Hypothalamus (tissue), 51 donors: ENCODE results near the gene AHCY.
"Not testable (repeated sequence)": the region's sequence is repeated elsewhere in the genome, so short reads cannot be mapped to it uniquely, and the experiment has no call there.

ENCODE experiments used
- DNase-seq, 51 donors: peaks; one replicate each; lab custom pipeline; 2025; lab: John Stamatoyannopoulos, UW

The AHCY gene

GRCh38 chr20:34263468-34263867 is 39.7 kb downstream of the AHCY start:
- DNase-seq, result not testable (repeated sequence)

DNA sequence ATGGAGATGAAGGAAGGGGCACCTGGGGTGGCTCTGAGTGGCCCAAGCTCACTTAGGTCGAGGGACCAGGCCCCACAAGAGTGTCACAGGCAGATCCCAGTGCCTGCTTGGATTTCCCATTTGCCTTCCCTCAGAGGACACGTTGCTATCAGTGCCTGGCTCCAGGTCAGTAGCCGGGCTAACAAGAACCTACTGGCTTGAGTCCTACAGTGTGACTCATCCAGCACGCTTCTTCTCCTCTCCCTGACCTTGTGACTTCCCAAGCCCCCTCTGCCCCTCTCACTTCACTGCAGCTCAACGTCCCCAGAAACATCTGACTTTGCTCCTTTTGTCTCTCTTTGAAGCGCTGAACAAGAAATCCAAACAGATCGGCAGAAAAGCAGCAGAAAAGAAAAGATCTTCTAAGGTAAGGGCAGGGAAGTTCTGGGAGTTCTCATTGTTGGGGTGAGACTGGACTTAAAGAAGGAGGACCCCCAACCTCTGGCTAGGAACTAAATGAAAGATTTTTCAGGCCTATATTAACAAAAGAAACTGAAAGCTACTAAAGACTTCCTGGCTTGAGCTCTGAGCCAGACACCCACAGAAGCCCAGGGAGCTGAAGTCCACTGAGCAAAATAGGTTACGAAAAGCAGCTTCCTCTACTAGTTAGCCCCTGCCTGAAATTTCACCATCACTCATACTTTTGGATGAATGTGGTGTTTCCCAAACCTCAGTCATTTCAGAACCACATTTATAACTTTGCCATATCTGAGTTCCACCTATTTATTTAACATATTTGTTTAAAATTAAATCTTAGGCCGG is 40.5 kb downstream of the AHCY start:
- DNase-seq, result peak in 3 of 51 donors; percentile 3 to 23 (median 5)

DNA sequence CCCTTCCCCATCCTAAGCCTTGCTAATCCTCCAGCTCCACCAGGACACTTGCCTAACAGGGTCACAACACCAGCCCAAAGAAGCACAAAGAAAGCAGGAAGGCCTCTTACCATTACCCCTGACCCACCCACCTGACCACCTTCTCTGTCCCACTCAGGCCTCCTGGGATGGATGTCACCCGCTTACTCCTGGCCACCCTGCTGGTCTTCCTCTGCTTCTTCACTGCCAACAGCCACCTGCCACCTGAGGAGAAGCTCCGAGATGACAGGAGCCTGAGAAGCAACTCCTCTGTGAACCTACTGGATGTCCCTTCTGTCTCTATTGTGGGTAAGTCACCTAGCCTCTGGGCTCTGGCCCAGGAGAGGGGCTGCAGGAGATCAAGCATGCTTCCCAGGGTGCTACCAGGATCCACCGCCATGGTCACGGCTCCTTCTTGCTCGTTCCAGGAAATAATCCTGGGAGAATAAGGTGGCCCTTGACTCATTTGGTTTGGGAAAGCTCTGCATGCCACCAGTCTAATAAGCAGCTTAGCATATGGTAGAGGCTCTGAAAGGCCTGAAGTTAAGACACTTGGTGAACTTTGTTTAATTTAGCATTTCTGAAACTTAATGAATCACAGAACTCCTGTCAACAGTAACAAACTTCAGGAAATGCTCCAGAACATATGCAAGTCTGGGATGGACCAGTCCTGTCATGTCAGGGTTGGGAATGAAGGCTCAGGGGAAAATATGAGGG is 42.8 kb downstream of the AHCY start:
- DNase-seq, result no peak

DNA sequence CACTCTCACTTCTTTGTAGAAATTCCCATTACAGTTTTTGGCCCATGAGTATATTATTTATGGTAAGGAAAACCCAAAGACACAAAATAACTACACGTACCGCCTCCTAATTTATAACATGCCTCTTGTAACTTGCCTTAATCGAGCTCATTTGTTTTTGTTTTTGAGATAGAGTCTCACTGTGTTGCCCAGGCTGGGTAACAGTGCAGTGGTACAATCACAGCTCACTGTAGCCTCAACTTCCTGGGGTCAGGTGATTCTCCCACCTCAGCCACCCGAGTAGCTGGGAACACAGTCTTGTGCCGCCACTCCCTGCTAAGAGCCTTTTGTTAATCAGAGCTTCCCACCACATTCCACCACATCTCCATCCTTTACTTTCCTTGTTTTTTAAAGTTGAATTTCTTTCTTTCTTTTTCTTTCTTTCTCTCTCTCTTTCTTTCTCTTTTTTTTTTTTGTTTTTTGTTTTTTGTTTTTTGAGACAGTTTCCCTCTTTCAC is 46.5 kb downstream of the AHCY start:
- no peak for DNase-seq

DNA sequence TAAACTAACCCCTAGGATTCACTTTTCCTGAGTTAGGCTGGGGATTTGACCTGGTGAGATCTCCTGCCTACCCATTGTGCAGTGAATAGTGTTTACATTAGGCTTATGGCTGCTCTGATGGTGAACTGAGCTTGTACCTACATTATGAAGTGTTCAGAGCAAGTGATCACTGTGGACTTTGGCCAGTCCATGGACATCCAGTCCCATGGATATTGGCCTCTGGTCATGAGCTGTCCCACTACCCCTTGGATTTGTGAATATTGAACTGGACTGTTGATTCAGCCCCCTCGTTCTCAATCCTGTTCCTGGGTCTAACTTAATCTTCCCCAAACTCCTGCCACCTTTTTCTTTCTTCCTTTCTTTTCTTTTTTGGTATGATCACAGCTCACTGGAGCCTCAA is 48.2 kb downstream of the AHCY start:
- DNase-seq, result no peak

DNA sequence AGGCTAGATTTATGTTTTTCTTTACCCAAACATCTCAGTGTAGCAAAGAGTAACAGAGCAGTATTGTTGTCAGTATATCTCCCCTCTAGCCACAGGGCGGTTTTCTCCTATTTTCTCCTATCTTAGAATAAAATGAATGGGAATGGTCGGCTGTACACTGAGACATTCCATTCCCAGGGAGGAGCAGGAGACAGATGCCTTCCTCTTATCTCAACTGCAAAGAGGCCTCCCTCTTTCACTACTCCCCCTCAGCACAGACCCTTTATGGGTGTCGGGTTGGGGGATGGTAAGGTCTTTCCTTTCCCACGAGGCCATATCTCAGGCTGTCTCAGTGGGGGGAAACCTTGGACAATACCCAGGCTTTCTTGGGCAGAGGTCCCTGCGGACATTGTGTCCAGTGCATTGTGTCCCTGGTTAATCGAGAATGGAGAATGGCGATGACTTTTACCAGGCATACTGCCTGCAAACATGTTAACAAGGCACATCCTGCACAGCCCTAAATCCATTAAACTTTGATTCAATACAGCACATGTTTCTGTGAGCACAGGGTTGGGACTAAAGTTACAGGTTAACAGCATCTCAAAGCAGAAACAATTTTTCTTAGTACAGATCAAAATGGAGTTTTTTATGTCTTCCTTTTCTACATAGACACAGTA is 50.6 kb downstream of the AHCY start:
- DNase-seq, result not testable (repeated sequence)

- no peak for DNase-seq
Measured at GRCh38 chr20:34251619-34252018, 51.5 kb downstream of the AHCY start.

DNA sequence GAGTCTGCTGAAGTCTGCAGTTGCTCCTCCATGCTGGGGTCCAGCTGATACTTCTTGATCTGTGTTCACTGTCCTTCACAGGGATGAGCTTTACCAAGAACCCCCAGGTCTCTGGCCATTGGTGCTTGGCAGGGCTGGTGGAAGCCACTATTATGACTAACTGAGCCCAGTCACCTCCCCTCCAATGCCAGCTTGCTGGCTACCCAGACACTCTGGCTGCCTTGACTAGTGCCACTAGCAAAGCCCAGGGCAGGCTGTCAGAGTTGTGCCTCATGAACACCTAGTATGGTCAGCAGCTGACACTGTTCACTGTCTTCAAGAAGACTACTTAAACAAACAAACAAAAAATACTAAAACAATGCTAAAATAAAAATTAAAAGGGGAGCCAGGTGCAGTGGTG is 53.1 kb downstream of the AHCY start:
- no peak for DNase-seq

- DNase-seq, result no peak
Measured at GRCh38 chr20:34249291-34249690, 53.9 kb downstream of the AHCY start.

DNA sequence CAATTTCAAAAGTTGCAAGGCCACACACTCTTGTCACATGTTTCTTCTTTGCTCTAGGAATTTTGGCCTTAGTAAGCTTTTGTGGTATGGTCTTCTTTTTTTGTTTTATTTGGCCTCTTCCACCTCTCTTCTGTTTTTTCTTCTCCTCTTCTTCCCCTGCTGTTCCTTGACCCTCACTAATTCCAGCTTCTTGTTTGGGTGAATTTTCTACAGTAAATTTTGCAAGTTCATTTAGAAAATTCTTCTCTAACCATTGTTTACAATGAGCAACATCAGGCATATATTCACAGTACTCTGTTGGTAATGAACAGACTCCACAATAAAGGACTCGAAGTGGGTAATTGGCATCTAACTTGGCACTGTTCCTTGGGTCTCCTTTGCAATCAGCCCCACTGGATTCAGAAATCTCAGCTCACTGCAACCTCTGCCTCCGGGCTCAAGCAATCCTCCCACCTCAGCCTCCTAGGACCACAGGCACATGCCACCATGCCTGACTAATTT is 57.0 kb downstream of the AHCY start:
- no peak for DNase-seq

DNA sequence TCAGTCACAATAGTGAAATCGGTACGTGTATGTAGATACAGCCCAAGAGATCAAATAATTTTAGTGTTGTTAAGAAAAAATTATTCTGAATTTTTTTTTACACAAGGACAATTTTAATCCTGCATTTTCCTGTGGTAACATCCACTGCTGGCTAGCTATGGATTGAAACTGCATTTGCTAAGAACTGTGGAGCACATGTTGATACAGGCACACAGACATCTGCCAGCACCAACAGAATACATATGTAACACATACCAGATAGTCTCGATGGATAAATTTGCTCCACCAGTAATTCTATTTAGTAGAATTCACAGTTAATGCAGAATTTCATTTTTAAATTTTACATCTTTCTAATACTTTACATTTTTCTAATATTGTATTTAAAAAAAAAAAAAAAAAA is 59.8 kb downstream of the AHCY start:
- DNase-seq, result no peak

DNA sequence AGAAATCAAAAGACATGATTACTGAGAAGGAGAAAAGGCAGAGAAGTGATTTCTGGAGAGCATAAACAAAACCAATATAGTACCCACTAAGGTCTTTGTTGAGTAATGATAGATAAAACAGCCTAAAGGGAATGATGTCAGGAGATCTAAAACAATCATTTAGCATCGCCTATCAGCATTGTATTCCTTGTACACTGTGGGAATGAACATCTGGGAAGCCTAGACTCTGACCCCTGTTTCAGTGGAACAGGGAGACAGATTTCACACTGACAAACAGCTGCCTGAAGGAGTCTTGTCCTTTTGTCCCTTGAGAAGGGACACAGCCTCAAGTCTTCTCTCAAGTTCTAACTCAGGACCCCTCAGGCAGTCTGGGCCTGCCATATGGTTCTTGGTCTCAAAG is 60.3 kb downstream of the AHCY start:
- no peak for DNase-seq

DNA sequence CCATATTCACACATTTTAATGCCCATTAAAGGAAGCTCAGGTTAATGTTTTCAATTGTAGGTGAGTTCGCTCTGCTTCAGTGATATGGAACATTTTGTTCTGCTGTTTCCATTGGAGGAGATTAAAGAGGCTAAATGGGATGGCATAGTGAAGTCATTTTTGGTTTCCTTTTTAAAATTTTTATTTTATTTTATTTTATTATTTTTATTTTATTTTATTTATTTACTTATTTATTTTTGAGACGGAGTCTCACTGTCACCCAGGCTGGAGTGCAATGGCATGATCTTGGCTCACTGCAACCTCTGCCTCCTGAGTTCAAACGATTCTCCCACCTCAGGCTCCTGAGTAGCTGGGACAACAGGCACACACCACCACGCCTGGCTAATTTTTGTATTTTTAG is 61.1 kb downstream of the AHCY start:
- not testable (repeated sequence) for DNase-seq

DNA sequence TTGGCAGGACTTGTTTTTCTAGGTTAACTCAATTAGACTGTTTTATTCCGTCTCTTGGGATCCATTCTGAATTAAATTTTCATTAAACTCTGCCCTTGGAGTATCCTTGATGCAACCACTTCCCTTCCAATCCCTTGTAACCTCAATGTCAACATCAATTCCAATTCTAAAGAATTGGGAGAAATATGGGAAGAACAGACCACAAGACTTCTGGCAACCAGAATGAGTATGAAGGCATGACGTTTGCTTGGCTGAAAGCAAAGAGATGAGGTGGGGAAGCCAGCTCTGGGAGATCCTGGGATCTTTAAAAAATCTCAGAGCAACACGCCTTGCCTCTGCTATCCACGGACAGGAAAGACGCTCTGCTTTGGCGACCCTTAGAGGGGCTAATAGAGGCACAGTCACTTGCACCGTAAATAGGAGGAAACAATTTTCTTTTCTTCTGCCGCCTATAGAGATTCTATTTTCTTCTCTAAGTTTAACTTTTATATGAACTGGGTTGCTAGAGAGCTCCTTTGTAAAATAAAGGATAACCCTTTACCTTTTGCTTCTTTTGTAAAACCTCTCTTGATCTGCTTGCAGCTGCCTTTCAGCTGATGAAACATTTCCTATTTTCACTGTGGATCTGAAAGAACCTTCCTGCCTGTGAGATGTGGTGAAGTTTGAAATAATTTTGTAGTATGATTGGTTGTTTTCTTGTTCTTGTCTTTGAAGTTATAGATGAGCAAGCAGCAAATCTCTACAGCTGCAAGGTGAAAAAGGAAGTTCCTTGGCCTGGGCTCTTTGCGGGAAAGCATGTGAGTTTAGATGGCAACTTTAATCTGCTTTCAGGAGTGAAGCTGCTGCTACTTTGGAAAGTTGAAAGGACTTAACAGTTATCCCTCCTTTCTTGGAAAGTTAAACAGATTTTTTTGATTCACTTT is 62.2 kb downstream of the AHCY start, which contains the start of gene ASIP:
TSS of gene ASIP (plus strand) at position 731 of the 923 bp plus-strand sequence. CDS start 18,952 bp downstream, outside the sequence.
- no peak for DNase-seq

- DNase-seq, result no peak
Measured at GRCh38 chr20:34240121-34240520, 63.0 kb downstream of the AHCY start.

DNA sequence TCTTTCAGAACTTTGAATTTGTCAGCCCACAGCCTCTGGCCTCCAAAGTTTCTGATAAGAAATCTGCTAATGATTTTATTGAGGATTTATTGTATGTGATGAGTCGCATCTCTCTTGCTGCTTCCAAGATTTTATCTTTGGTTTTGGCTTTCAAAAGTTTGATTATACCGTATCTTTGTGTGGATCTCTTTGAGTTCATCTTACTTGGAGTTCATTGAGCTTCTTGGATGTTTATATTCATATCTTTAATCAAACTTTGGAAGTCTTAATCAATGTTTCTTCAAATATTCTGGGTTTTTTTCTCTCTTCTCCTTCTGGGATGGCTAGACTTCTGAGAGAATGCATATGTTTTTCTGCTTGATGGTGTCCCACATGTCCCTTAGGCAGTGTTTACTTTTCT is 65.2 kb downstream of the AHCY start:
- DNase-seq, result no peak

DNA sequence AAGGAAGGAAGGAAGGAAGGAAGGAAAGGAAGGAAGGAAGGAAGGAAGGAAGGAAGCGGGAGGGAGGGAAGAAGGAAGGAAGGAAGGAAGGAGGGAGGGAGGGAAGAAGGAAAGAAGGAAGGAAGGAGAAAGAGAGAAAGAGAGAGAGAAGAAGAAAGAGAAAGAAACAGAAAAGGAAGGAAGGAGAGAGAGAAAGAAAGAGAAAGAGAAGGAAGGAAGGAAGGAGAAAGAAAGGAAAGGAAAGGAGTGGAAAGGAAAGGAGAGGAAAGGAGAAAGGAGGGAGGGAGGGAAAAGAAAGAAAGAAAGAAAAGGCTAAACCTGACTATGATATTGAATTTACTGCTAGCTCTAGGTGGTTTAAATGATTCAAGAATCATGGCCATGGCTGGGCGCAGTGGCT is 67.3 kb downstream of the AHCY start:
- no peak for DNase-seq

- DNase-seq, result no peak
Measured at GRCh38 chr20:34233687-34234086, 69.5 kb downstream of the AHCY start.

DNA sequence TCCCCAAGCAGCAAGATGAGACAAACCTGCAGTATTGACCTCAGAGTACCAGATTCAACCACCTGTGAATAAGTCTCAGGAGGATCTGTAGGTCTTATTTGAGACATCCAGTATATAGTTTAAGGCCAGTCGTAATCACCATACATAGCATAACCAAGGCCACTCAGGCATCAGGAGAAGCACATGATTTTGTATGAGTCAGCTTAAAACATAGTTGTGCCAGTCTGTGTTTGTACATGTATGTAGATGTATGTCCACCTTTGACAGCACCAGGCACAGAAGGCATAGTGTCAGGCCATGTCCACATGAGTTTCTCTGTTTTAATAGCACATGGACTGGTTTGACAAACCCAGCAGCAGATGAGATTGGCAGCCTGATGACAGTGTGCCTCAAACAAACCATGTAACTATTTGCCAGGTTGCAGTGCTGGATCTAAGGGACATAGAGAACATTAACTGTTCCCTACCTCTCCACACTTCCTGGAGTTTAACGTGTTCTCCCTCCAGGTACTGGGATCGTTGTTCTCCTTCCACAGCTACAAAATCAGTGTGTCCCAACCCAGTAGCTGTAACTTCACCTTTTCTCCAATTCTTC is 70.6 kb downstream of the AHCY start:
- DNase-seq, result no peak

GRCh38 chr20:34231634-34232033 is 71.5 kb downstream of the AHCY start:
- DNase-seq, result no peak
